Measurements from ENCODE around the gene CUL9. TPM values are rescaled to one million over a fixed set of nuclear protein-coding genes. Genes with fewer than 3 reads are reported as not detected.
A peak's percentile ranks its signal among the peaks of the same experiment; 100 is the strongest.

The CUL9 gene
- total and polyA plus RNA-seq, 2 experiments from 2014 or later: 2.6 to 11.3 TPM

GRCh38 chr6:43267619-43268354 lies 85.8 kb downstream of the CUL9 start:
- H3K4me2 ChIP-seq: peak overlapping the region; percentile 64; the same call in 1 of the 2 replicates
- peaks cover 49% of the 10 kb centered on the region for H3K27me3 Mint-ChIP-seq (ENCODE audit: insufficient read depth, low read depth, poor library complexity)

More at GRCh38 chr6:43267619-43268354, 85.8 kb downstream of the CUL9 start:
- Histone ChIP-seq H4K20me1 (replicated peaks; ENCODE audit: insufficient read depth) (no peaks in the 10 kb centered on the region), H3K27me3 (ENCODE audit: insufficient read depth) (peaks cover 46% of the 10 kb centered on the region), H3K9me2 (ENCODE audit: insufficient read depth) (no peaks in the 10 kb centered on the region), H2AFZ (peak overlapping the region; percentile 97), H3K79me2 (replicated peaks; ENCODE audit: insufficient read depth) (no peaks in the 10 kb centered on the region), H3K36me3 (ENCODE audit: insufficient read depth) (no peaks in the 10 kb centered on the region), H3K27ac (ENCODE audit: low read depth) (0 out of 2 replicates have a peak overlapping the region, but pooled peaks have one; percentile 14), H3F3A (replicated peaks; ENCODE audit: low read depth) (no peaks in the 10 kb centered on the region), H3K4me1 (ENCODE audit: insufficient read depth) (peaks cover 14% of the 10 kb centered on the region), H3K4me3 (0 out of 2 replicates have a peak overlapping the region, but pooled peaks have one; percentile 20)
- DNase-seq (ENCODE audit: low spot score) (peak; percentile 28), ATAC-seq (peak; percentile 11)
- no peak for TF ChIP-seq REST (IDR thresholded peaks at IDR 0.05; ENCODE audit: unreplicated experiment)
- TF ChIP-seq, protein P1, sequence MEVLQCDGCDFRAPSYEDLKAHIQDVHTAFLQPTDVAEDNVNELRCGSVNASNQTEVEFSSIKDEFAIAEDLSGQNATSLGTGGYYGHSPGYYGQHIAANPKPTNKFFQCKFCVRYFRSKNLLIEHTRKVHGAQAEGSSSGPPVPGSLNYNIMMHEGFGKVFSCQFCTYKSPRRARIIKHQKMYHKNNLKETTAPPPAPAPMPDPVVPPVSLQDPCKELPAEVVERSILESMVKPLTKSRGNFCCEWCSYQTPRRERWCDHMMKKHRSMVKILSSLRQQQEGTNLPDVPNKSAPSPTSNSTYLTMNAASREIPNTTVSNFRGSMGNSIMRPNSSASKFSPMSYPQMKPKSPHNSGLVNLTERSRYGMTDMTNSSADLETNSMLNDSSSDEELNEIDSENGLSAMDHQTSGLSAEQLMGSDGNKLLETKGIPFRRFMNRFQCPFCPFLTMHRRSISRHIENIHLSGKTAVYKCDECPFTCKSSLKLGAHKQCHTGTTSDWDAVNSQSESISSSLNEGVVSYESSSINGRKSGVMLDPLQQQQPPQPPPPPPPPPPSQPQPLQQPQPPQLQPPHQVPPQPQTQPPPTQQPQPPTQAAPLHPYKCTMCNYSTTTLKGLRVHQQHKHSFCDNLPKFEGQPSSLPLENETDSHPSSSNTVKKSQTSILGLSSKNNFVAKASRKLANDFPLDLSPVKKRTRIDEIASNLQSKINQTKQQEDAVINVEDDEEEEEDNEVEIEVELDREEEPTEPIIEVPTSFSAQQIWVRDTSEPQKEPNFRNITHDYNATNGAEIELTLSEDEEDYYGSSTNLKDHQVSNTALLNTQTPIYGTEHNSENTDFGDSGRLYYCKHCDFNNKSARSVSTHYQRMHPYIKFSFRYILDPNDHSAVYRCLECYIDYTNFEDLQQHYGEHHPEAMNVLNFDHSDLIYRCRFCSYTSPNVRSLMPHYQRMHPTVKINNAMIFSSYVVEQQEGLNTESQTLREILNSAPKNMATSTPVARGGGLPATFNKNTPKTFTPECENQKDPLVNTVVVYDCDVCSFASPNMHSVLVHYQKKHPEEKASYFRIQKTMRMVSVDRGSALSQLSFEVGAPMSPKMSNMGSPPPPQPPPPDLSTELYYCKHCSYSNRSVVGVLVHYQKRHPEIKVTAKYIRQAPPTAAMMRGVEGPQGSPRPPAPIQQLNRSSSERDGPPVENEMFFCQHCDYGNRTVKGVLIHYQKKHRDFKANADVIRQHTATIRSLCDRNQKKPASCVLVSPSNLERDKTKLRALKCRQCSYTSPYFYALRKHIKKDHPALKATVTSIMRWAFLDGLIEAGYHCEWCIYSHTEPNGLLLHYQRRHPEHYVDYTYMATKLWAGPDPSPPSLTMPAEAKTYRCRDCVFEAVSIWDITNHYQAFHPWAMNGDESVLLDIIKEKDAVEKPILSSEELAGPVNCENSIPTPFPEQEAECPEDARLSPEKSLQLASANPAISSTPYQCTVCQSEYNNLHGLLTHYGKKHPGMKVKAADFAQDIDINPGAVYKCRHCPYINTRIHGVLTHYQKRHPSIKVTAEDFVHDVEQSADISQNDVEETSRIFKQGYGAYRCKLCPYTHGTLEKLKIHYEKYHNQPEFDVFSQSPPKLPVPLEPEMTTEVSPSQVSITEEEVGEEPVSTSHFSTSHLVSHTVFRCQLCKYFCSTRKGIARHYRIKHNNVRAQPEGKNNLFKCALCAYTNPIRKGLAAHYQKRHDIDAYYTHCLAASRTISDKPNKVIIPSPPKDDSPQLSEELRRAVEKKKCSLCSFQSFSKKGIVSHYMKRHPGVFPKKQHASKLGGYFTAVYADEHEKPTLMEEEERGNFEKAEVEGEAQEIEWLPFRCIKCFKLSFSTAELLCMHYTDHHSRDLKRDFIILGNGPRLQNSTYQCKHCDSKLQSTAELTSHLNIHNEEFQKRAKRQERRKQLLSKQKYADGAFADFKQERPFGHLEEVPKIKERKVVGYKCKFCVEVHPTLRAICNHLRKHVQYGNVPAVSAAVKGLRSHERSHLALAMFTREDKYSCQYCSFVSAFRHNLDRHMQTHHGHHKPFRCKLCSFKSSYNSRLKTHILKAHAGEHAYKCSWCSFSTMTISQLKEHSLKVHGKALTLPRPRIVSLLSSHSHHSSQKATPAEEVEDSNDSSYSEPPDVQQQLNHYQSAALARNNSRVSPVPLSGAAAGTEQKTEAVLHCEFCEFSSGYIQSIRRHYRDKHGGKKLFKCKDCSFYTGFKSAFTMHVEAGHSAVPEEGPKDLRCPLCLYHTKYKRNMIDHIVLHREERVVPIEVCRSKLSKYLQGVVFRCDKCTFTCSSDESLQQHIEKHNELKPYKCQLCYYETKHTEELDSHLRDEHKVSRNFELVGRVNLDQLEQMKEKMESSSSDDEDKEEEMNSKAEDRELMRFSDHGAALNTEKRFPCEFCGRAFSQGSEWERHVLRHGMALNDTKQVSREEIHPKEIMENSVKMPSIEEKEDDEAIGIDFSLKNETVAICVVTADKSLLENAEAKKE (CRISPR knock-in tag; IDR thresholded peaks at IDR 0.05): no peak
- no peak for TF ChIP-seq JUNB (IDR thresholded peaks at IDR 0.05; ENCODE audit: unreplicated experiment)
- TF ChIP-seq POLR2AphosphoS5 (IDR thresholded peaks at IDR 0.05; ENCODE audit: low read depth): no peak
- no peak for TF ChIP-seq EZH2 (IDR thresholded peaks at IDR 0.05; ENCODE audit: low read depth, unreplicated experiment)
- TF ChIP-seq EZH2phosphoT487 (IDR thresholded peaks at IDR 0.05; ENCODE audit: unreplicated experiment): no peak
- TF ChIP-seq CTCF (conservative IDR thresholded peaks at IDR 0.05; ENCODE audit: low read depth in 2 of 2): no peak
- TF ChIP-seq ZNF114 (CRISPR knock-in tag; IDR thresholded peaks at IDR 0.05): no peak
- Mint-ChIP-seq H3K9me3 (no peaks in the 10 kb centered on the region), H3K27ac (no peak overlapping the region), H3K36me3 (ENCODE audit: low read depth) (no peaks in the 10 kb centered on the region), H3K4me3 (no peak overlapping the region; the same call in 2 of the 3 replicates), H3K4me1 (peaks cover 34% of the 10 kb centered on the region)
